ENCODE results near the gene CACNB4. TPM values are rescaled to one million over a fixed set of nuclear protein-coding genes. Genes with fewer than 3 reads are reported as not detected.
A peak's percentile ranks its signal among the peaks of the same experiment; 100 is the strongest.
"Not testable (repeated sequence)": the region's sequence is repeated elsewhere in the genome, so short reads cannot be mapped to it uniquely, and the experiment has no call there.

The CACNB4 gene
- 1 to 10 TPM in 11 of 12 donors, not detected in 1; 4.1 to 7.4 (median 5.1) TPM for polyA plus RNA-seq (ENCODE audit: insufficient read length in 12 of 12)
- long read RNA-seq, donor 1, full-length matches to known transcripts: 2 of 2 reads
- long read RNA-seq, donor 1, partial matches to known transcripts: 0 of 2 reads
- long read RNA-seq, donor 1, other reads (novel, unspliced or antisense): 0 of 2 reads
- long read RNA-seq, donor 2, full-length matches to known transcripts: 2 of 2 reads
- long read RNA-seq, donor 2, partial matches to known transcripts: 0 of 2 reads
- long read RNA-seq, donor 2, other reads (novel, unspliced or antisense): 0 of 2 reads
- long read RNA-seq, donor 3, full-length matches to known transcripts: 1 of 1 reads
- long read RNA-seq, donor 3, partial matches to known transcripts: 0 of 1 reads
- long read RNA-seq, donor 3, other reads (novel, unspliced or antisense): 0 of 1 reads
- long read RNA-seq, donor 4, full-length matches to known transcripts: 1 of 1 reads
- long read RNA-seq, donor 4, partial matches to known transcripts: 0 of 1 reads
- long read RNA-seq, donor 4, other reads (novel, unspliced or antisense): 0 of 1 reads
- long read RNA-seq, donor 5, full-length matches to known transcripts: 1 of 1 reads
- long read RNA-seq, donor 5, partial matches to known transcripts: 0 of 1 reads
- long read RNA-seq, donor 5, other reads (novel, unspliced or antisense): 0 of 1 reads
- long read RNA-seq, donor 6: 0 reads
- long read RNA-seq, donor 7, full-length matches to known transcripts: 1 of 1 reads
- long read RNA-seq, donor 7, partial matches to known transcripts: 0 of 1 reads
- long read RNA-seq, donor 7, other reads (novel, unspliced or antisense): 0 of 1 reads
- long read RNA-seq, donor 8, full-length matches to known transcripts: 2 of 2 reads
- long read RNA-seq, donor 8, partial matches to known transcripts: 0 of 2 reads
- long read RNA-seq, donor 8, other reads (novel, unspliced or antisense): 0 of 2 reads
- long read RNA-seq, donor 9, full-length matches to known transcripts: 1 of 1 reads
- long read RNA-seq, donor 9, partial matches to known transcripts: 0 of 1 reads
- long read RNA-seq, donor 9, other reads (novel, unspliced or antisense): 0 of 1 reads
- long read RNA-seq, donor 10, full-length matches to known transcripts: 1 of 1 reads
- long read RNA-seq, donor 10, partial matches to known transcripts: 0 of 1 reads
- long read RNA-seq, donor 10, other reads (novel, unspliced or antisense): 0 of 1 reads
- long read RNA-seq, donor 11, full-length matches to known transcripts: 1 of 1 reads
- long read RNA-seq, donor 11, partial matches to known transcripts: 0 of 1 reads
- long read RNA-seq, donor 11, other reads (novel, unspliced or antisense): 0 of 1 reads

DNA sequence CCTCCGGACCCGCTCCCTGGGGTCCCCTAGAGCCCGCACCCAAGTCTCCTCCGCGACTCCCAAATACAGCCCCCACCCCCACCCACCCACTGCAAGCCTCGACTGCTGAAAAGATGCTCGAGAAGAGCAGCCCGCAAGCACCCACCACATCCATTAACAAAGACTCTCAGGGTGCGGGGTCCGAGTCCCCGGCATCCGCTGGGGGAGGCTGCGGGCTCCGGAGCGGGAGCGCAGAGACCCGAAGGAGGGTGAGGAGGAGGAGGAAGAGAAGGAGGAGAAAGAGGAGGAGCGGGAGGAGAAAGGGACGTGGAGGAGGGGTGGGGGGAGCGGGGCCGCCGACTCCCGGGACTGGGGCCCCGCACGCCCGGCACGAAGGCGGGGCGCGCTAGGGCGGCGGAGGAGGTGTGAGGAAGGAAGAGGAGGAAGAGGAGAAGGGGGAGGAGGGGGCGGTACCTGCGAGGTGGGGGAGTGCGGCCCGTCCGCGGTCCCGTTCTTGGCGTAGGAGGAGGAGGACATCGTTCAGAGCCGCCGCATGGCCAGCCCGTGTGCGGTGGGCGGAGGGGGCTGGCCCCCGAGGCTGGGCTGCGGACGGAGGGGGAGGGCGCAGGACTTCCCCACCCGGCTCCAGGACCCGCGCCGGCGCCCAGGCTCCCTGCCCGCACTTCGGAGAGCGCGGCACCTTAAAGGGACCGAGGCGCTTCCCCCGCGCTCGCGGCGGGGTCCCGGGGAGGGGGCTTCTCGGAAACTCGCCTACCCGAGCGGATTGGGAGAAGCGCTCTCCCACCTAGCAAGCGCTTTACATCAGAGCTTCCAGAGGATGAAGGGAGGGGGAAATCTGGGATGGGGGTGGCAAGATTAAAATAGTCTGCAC, at the start of gene CACNB4:
Gene CACNB4 (minus strand): TSS at position 549 of the 871 bp plus-strand sequence.
- peak; percentile 43 for DNase-seq

GRCh38 chr2:152134488-152135280, 35.8 kb upstream of the CACNB4 start:
- no peak for DNase-seq

- DNase-seq: no peak
These were observed 33.5 kb upstream of the CACNB4 start for GRCh38 chr2:152132306-152132705.

GRCh38 chr2:152127628-152128027, 28.8 kb upstream of the CACNB4 start:
- no peak for DNase-seq

- DNase-seq: no peak
These were observed 27.8 kb upstream of the CACNB4 start for GRCh38 chr2:152126664-152127063.

GRCh38 chr2:152122161-152122560, 23.3 kb upstream of the CACNB4 start:
- no peak for DNase-seq

DNA sequence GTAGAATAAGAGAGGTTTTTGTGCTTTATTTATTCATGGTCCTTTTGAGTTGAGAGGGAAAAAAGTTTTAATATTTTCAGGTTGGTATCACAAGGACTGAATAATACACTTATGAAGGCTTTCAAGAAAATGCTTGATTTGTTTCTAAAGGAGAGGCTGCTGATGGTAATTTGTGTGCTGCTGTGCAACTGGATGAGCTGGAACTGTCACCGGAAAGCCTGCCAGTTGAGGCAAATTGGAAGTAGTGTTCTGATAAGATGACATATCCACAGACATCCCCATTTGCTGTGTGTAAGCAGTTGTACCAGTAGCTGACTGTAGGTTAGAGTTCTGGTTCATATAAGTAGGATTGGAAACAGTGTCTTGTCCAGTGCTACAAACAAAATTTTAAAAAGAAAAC, 21.6 kb upstream of the CACNB4 start:
- DNase-seq: no peak

GRCh38 chr2:152115952-152116351, 17.1 kb upstream of the CACNB4 start:
- peak; percentile 12 for DNase-seq

GRCh38 chr2:152114366-152114765, 15.5 kb upstream of the CACNB4 start:
- DNase-seq: no peak

GRCh38 chr2:152107140-152107539, 8.3 kb upstream of the CACNB4 start:
- not testable (repeated sequence) for DNase-seq

GRCh38 chr2:152106464-152106863, 7.6 kb upstream of the CACNB4 start:
- no peak for DNase-seq

DNA sequence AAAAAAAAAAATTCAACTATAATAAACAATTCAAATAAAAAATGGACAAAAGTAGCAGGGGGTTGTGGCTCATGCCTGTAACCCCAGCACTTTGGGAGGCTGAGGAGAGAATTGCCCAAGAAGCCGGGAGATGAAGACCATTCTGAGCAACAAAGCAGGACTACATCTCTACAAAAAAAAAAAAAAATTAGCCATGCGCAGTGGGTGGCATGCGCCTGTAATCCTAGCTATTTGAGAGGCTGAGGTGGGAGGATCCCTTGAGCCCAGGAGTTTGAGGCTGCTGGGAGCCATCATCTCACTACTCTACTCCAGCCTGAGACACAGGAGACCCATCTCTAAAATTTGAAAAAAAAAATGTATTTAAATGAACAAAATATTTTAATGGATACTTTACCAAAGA, 4.4 kb upstream of the CACNB4 start:
- no peak for DNase-seq

- no peak for DNase-seq
These were observed 2.1 kb upstream of the CACNB4 start for GRCh38 chr2:152100961-152101360.

DNA sequence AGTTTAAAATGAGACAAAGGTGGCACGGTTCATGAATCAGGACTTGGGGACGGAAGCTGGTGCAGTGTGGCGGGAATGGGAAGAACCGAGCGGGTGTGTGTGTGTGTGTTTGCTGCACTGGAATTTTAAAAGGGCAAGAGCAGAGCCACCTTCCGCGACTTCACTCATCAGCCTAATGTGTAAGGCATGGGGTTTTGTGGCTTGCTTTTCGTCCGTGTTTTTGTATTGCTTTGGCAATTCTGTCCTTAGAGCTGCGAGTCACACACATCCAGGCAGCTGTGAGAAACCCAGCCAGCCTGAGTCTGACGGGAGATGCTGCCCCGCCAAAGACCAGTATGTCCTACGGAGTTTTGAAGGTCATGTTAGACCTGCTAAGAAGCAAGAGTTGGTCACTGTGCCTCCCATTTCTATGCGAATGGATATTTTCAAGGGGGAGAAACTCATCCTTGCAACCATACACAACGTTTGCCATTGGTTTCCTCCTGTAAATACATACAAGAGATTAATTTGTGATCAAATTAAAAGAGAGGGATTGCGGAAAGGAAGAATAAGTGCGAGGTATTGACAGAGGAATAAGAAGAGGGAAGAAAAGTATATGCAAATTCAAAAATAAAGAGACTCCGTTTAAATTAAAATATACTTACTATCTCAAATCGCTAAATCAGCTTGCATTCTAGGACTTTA, 665 bp upstream of the CACNB4 start:
- DNase-seq: peak; percentile 31

DNA sequence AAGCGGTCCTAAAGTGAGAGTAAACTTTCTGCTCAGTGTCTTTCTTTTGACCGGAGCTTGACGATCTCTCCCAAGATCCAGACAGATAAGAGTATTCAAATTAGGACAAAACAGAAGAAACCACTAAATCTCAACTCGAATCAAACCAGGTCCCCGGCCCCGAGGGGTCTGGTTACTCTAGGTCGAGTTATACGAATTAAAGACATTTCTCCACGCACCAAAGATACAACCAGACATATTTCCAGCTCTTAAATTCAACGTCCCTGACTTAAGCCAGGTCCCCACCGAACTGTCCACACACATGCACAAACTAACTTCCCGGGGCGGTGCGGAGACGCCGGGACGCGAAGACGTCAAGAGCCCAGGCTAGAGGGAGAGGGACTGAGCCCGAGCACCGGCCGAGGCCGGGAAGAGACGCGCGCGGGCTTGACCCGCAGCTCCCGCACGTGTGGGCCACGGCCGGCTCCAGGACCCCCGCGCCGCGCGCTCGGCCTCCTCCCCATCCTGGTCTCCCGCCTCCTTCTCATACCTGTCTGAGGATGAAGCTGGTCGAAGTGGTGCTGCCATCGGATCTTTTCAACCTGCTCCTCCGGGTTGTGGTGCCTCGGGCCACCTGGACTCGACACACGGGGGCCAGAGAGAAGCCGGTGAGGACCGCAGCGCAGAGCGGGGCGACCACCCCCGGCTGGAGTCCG, 896 bp downstream of the CACNB4 start:
- peak; percentile 56 for DNase-seq

GRCh38 chr2:152097290-152097800, 1.5 kb downstream of the CACNB4 start:
- no peak for DNase-seq

DNA sequence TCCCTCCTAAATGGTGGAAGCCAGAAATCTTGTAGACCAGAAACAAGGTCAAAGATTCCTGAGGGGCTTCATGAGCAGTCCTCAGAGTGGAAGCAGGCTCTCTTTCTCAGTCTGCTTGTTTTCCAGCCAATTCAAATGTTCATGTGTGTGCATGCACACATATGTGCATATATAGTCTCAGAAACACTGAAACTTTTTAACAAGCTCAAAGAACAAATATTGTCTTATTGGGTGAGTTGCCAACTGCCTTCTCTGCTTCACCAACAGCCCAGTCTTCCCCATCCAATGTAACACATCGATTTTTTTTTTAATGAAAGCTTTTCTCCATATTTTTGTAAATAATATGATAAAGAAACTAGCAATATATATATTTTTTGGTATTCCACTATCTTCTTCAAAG, 3.7 kb downstream of the CACNB4 start:
- no peak for DNase-seq

GRCh38 chr2:152094014-152094413, 4.8 kb downstream of the CACNB4 start:
- DNase-seq: no peak

Measured in muscle of arm (tissue), 14 donors.